Bronchial epithelial cell (primary cell): ENCODE results near the gene SCUBE2. TPM values are rescaled to one million over a fixed set of nuclear protein-coding genes. Genes with fewer than 3 reads are reported as not detected.
A peak's percentile ranks its signal among the peaks of the same experiment; 100 is the strongest.

Source experiments
- DNase-seq: peaks from one replicate; pipeline ENCODE4 v3.0.0-alpha.2; 2010; ENCODE audit warnings: low read depth
- FAIRE-seq: peaks from 2 replicates; lab custom pipeline; 2011; peaks lifted over from hg19 to GRCh38; lab: Jason Lieb, UNC
- H3K27me3 ChIP-seq: 2 replicates; pipeline ENCODE4 v1.5.1; 2011; ENCODE audit warnings: low read length; ENCODE audit not compliant: control insufficient read depth, insufficient read depth
- H3K36me3 ChIP-seq: 2 replicates; pipeline ENCODE4 v1.5.1; 2011; ENCODE audit warnings: low read length; ENCODE audit not compliant: control insufficient read depth, insufficient read depth
- H3K4me3 ChIP-seq: 2 replicates; pipeline ENCODE4 v1.5.1; 2011; ENCODE audit warnings: mild to moderate bottlenecking, low read depth, low read length, control low read depth
- total RNA-seq: library from RNA; depleted of rRNA; stranded (reverse); fragments of >200 nt; gene quantifications from 2 replicates; pipeline ENCODE4 v1.2.1, GENCODE V29; 2014
- TF ChIP-seq, protein P1 (sequence below): IDR thresholded peaks from 2 replicates; pipeline ENCODE4 v1.5.1; 2011; ENCODE audit warnings: mild to moderate bottlenecking, moderate library complexity, low read length, control low read depth, inconsistent platforms; ENCODE audit not compliant: insufficient read depth, severe bottlenecking

SCUBE2 gene
- total RNA-seq, 1 donor from 2014 or later, result not detected

DNA sequence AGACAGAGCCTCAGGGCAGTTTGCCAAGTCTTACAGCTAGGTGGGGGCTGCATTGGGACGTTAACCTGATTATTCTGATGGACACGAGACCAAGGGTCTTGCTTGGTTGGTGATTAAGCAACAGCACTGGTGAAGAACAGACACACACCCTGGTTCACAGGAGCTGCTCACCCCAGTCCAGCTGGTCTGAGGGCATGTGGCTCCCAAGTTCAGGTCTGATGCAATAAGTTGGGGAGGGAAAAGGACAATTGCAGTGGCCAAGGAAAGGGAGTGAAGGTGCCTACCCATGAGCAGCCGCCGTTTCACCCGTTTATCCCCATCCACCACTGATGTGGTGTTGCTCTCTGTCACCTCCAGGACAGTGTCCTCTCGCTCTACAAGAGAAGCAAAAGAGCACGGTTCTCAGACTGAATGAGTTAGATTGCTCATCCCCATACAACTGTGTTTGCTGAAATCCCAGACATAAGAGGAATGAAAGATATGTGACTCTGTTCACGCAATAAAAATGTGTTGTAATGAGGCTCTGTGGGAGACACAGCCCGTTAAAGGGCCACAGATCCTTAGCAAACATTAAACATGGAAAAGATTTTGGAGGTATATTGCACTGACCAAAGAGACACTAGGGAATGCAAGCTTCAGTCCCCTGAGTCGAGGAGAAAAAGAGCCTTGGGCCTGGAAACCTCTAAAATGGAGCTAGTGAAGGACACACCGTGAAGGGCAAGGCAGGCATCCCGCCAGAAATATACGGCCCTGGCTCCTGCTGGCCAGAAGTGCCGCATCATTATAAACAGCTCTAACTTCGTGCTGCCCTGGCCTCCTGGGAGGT is 25.6 kb downstream of the SCUBE2 start:
- Histone ChIP-seq H3K36me3 (no peaks in the 10 kb centered on the region), H3K27me3 (no peaks in the 10 kb centered on the region), H3K4me3 (no peak overlapping the region)
- DNase-seq (no peak), FAIRE-seq (no peak)
- TF ChIP-seq, protein P1, sequence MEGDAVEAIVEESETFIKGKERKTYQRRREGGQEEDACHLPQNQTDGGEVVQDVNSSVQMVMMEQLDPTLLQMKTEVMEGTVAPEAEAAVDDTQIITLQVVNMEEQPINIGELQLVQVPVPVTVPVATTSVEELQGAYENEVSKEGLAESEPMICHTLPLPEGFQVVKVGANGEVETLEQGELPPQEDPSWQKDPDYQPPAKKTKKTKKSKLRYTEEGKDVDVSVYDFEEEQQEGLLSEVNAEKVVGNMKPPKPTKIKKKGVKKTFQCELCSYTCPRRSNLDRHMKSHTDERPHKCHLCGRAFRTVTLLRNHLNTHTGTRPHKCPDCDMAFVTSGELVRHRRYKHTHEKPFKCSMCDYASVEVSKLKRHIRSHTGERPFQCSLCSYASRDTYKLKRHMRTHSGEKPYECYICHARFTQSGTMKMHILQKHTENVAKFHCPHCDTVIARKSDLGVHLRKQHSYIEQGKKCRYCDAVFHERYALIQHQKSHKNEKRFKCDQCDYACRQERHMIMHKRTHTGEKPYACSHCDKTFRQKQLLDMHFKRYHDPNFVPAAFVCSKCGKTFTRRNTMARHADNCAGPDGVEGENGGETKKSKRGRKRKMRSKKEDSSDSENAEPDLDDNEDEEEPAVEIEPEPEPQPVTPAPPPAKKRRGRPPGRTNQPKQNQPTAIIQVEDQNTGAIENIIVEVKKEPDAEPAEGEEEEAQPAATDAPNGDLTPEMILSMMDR, result no peak

DNA sequence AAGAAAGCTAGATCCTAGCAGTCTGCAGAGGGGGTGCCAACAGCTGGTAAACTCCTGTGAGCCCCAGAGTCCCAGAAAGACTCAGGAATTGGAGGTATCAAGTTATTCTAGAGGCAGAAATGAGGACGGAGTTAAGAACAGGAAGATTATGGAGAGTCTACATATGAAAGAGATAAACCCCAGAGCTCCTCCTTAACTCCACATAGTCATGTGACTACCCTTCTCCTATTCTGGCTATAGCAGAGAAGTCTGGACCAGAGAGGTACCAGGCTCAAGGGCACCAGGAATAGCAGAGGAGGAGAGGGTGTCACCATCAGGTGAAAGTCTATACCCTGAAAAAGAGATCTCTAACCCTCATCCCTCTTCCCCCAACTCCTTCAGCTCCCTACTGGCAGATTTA is 29.6 kb downstream of the SCUBE2 start:
- DNase-seq (no peak), FAIRE-seq (no peak)
- TF ChIP-seq, protein P1, result no peak
- Histone ChIP-seq H3K36me3 (no peaks in the 10 kb centered on the region), H3K4me3 (no peak overlapping the region), H3K27me3 (no peaks in the 10 kb centered on the region)

DNA sequence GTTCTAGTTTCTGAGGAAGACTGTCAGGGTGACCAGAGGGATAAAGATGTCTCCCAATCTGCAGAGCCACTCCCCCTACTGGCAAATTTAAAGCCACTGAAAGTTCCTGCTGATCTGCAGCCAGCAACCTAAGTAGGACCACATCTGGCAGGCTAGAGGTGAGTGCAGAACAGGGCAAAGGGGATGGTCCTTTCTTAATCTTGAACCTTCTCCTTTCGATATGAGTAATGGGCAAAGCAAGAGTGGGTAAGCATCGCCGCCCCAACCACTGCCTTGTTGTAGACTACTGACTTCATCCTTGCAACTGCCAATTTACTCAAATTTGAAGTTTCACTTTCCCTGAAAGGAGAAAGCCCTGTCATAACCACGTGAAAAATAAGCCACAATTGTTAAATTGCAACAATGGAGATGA is 30.7 kb downstream of the SCUBE2 start:
- DNase-seq (peak; percentile 23), FAIRE-seq (no peak)
- Histone ChIP-seq H3K27me3 (peaks cover 3% of the 10 kb centered on the region), H3K36me3 (no peaks in the 10 kb centered on the region), H3K4me3 (no peak overlapping the region)
- TF ChIP-seq, protein P1, result peak; percentile 45

DNA sequence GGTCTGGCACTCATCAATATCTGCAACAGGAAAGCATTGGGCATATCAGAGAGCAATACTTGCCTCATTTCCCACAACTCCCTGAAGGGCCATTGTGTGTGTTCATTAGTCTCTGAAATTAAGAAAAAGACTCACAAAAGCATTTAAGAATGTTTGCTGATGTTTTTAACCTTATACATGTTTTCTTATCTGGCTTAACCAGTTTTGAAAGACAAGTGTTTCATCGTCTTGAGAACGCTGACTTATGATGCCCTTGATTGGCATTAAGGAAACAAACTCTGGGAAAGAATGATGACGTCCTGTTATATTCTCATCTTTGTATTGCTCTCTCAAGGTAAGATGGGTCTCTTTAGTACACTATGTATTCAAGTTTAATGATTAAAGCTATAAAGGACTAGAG is 32.0 kb downstream of the SCUBE2 start:
- TF ChIP-seq, protein P1, result no peak
- Histone ChIP-seq H3K27me3 (peaks cover 3% of the 10 kb centered on the region), H3K4me3 (no peak overlapping the region), H3K36me3 (no peaks in the 10 kb centered on the region)
- no peak for FAIRE-seq
- peak; percentile 14 for DNase-seq

DNA sequence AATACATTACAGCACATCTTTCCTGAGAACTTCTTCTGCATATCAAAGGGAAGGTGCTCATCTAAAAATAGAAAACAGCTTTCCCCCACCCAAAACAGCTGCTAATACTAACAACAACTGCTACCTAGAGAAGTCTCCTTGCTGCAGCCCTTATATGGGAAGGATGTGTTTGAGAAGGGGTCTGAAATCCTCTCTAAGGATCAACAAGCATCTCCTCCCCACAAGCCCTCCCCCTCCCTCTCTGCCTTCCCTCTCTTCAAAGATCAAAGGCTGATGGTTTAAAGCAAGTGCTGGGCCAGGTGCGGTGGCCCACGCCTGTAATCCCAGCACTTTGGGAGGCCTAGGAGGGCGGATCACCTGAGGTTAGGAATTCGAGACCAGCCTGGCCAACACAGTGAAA is 33.5 kb downstream of the SCUBE2 start:
- Histone ChIP-seq H3K27me3 (peaks cover 3% of the 10 kb centered on the region), H3K36me3 (no peaks in the 10 kb centered on the region), H3K4me3 (no peak overlapping the region)
- DNase-seq, result no peak
- no peak for FAIRE-seq
- TF ChIP-seq, protein P1, result no peak
